Right lung (tissue), 10 donors: Measurements from ENCODE around the gene PORCN. TPM values are rescaled to one million over a fixed set of nuclear protein-coding genes. Genes with fewer than 3 reads are reported as not detected.

Source experiments
- DNase-seq, 2 donors: peaks; one replicate each; pipeline ENCODE4 v3.0.0-alpha.2; 2013
- long read RNA-seq, 8 donors: transcript quantifications; one replicate each; lab custom pipeline, GENCODE V29; 2026
- polyA plus RNA-seq, 5 donors: library from polyadenylated mRNA; unstranded; fragments of 120-200 nt; gene quantifications; one replicate each; pipeline versions ENCODE4 v1.2.1 to v1.2.3, GENCODE V29; 2013; ENCODE audit warnings: inconsistent platforms in 1 of 5, low replicate concordance in 1 of 5; ENCODE audit not compliant: insufficient read length in 5 of 5, insufficient read depth in 1 of 5

The PORCN gene
- 1 to 10 TPM; 6.2 to 9.9 (median 8.9) TPM for polyA plus RNA-seq
- long read RNA-seq, donor 1, partial matches to known transcripts, result 0 of 2 reads
- long read RNA-seq, donor 1, other reads (novel, unspliced or antisense), result 0 of 2 reads
- long read RNA-seq, donor 2, result 0 reads
- long read RNA-seq, donor 3, partial matches to known transcripts, result 5 of 6 reads
- long read RNA-seq, donor 3, other reads (novel, unspliced or antisense), result 0 of 6 reads
- long read RNA-seq, donor 4, result 0 reads
- long read RNA-seq, donor 5, partial matches to known transcripts, result 0 of 2 reads
- long read RNA-seq, donor 5, other reads (novel, unspliced or antisense), result 0 of 2 reads
- long read RNA-seq, donor 6, partial matches to known transcripts, result 0 of 1 reads
- long read RNA-seq, donor 6, other reads (novel, unspliced or antisense), result 0 of 1 reads
- long read RNA-seq, donor 7, partial matches to known transcripts, result 22 of 22 reads
- long read RNA-seq, donor 7, other reads (novel, unspliced or antisense), result 0 of 22 reads
- long read RNA-seq, donor 8, result 0 reads

- peak; percentile 52 to 60 for DNase-seq
These were observed at the start of gene PORCN for GRCh38 chrX:48508400-48509244. TSS of gene PORCN (plus strand) at chrX:48508992. CDS start at chrX:48509821, 829 bp downstream.

GRCh38 chrX:48459483-48459882, 49.3 kb upstream of the PORCN start:
- DNase-seq, result no peak

GRCh38 chrX:48460031-48460430, 48.8 kb upstream of the PORCN start:
- no peak for DNase-seq

DNA sequence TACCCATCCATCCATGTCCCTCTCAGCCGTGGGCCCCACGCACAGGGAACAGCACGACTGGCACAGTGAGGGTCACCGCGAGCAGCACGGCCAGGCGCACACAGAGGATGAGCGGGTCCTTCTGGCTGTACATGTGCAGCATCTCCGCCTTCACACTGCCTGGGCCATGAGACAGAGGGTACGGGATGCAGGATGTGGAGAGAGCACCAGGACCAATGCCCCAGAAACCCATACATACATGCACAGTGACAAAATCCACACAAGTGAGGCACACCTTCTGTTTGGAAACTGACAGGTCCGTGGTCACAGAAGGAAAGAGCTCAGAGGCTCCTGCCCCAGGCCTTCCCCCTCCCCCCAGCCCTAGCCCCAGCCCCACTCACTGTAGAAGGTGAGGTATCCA, 48.2 kb upstream of the PORCN start:
- DNase-seq, result no peak

GRCh38 chrX:48461830-48462229, 47.0 kb upstream of the PORCN start:
- no peak for DNase-seq

GRCh38 chrX:48465336-48465933, 43.4 kb upstream of the PORCN start:
- DNase-seq, result peak; percentile 68 to 73

- DNase-seq, result no peak
These were observed 42.1 kb upstream of the PORCN start for GRCh38 chrX:48466696-48467095.

- peak; percentile 80 to 85 for DNase-seq
These were observed 41.5 kb upstream of the PORCN start for GRCh38 chrX:48467281-48467761.

- DNase-seq, result no peak
These were observed 40.5 kb upstream of the PORCN start for GRCh38 chrX:48468247-48468671.

GRCh38 chrX:48468693-48469691, 39.8 kb upstream of the PORCN start:
- no peak for DNase-seq

DNA sequence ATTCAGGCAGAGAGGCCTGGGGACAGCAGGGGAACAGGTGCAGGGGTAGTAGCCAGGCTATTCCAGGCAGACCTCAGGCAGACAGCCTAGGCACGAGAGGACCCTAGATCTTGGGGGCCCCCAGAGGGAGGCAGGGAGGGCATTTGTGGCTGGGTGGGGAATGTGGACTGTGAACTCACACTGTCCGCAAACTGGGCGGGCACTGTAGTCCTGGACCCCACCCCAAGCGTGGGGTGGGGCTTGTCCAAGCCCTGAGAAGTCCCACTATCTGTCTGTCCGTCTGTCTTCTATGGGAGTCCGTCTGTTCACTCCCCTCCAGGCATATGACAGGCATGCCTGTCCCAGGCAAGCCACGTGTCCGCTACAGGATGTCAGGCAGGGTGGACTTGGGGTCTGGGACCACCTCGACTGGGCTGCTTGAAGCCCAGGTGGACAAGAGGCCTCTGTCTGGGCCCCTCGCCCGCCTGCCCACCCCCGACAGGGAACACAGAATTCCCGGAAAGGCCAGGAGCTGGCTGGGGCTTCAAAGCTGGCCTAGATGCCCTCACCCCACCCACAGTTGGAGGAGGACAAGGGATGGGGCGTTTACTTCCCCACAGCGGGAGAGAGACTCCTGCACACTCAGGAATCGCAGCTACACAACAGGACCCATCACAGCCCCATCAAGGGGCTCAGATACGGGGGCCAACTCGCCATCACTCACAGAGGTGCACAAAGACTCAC, 38.5 kb upstream of the PORCN start, which contains the start of gene SLC38A5:
Gene SLC38A5 (minus strand): TSS at position 151 of the 723 bp plus-strand sequence. CDS start 2,336 bp downstream, outside the sequence.
- no peak for DNase-seq

DNA sequence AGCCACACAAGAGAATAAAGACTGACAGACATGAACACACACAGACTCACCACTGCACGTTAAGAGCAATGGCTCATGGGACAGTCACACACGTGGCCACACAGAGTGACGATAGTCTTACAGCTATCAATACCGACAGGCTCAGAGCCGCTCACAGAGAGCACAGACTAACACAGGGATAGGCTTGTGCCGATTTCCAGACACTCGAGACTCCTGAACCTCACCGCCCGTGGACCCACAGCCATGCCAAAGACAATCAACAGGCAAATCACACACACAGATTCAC, 38.0 kb upstream of the PORCN start:
- DNase-seq, result no peak

DNA sequence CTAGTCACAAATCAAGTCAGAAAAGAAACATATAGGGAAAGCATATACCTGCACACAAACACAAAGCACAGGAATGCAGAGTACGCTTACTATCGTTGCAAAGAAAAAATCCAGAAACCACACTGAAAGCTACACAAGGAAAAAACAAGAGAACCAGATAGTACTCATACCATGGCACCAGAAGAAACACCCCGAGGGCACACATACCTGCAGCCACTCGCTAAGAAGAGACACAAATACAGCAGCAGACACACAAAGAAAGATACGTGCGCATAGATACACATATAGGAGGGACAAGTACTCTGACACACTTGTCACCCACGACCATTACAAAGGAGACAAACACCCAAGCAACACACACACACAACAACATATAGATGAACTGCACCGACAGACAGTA, 37.3 kb upstream of the PORCN start:
- DNase-seq, result no peak

GRCh38 chrX:48472225-48472624, 36.6 kb upstream of the PORCN start:
- DNase-seq, result no peak

- no peak for DNase-seq
These were observed 35.7 kb upstream of the PORCN start for GRCh38 chrX:48472851-48473703.

DNA sequence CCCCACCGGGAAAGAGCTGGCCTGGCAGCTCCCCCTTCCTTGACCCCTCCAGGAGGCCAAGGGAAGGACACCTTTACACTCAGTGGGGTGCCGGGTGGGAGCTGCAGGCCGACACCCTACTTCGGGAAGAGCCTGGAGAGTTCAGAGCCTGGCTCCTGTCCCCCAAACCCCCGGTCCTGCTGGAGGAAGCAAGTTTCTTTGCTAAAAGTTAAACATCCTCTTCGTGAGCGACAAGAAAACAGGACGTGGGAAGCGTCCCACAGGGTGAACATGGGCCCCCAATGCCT, 35.1 kb upstream of the PORCN start:
- no peak for DNase-seq

- no peak for DNase-seq
These were observed 34.7 kb upstream of the PORCN start for GRCh38 chrX:48474127-48474526.

- no peak for DNase-seq
These were observed 34.2 kb upstream of the PORCN start for GRCh38 chrX:48474581-48474980.

DNA sequence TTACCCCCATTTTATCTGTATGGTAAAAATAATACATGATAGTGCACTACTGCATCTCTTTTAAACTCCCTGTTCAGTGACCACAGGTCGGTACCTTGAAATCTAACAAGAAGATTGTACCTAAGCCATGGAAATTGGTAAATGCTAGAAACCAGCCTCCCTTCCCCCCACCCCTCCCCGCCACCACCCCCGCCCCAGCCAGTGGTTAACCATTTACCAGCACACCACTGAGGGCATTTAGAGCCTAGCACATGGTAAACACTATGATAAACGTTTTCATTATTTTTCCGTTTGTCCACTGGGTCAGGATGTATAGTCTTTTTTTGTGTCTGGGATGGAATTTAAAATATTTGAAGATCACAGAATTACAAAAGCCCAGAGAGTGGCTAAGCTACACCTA, 33.5 kb upstream of the PORCN start:
- no peak for DNase-seq
